K562 (cell line): ENCODE measurements around the gene PIANP. TPM values are rescaled to one million over a fixed set of nuclear protein-coding genes. Genes with fewer than 3 reads are reported as not detected.

Experiments
- ATAC-seq: fragments of 200-7000 bp; cut with Tn5 transposase; 3 replicates; pipeline ENCODE4 v1.9.1; 2020; ENCODE audit warnings: moderate library complexity
- BruUV-seq: library from RNA; stranded (reverse); fragments of 400-500 nt; replicated peaks from 2 replicates; lab custom pipeline; 2021; lab: Mats Ljungman, UMichigan
- CTCF ChIA-PET: fragments of 300-600 bp; formaldehyde crosslinking; extraction: SDS; loops from one replicate; lab custom pipeline; 2021; ENCODE audit warnings: low intra/inter-chr PET ratio; lab: Yijun Ruan, JAX
- POLR2A ChIA-PET: fragments of 300-600, 350-650 bp; sonication (Branson Sonifier 250); formaldehyde crosslinking; extraction: SDS; loops from one replicate; lab custom pipeline; 2021; ENCODE audit warnings: antibody characterized with exemption, inconsistent platforms; lab: Yijun Ruan, JAX
- DNase-seq, 4 experiments: peaks; one replicate each; pipeline versions ENCODE4 v3.0.0 to v3.0.0-alpha.2; 2011 to 2018; ENCODE audit warnings: low spot score in 3 of 4, mixed read lengths in 3 of 4; ENCODE audit errors: extremely low read depth in 1 of 4
- FAIRE-seq: peaks from 2 replicates; lab custom pipeline; 2011; peaks lifted over from hg19 to GRCh38; lab: Jason Lieb, UNC
- H2AFZ ChIP-seq: 2 replicates; pipeline ENCODE4 v1.6.0; 2011; ENCODE audit warnings: low read depth, low read length, control low read depth, inconsistent platforms
- H3K27ac ChIP-seq: fragments of 200-600 bp; 3 replicates; pipeline ENCODE4 v1.8.0; 2011; ENCODE audit warnings: low read depth, mild to moderate bottlenecking, control low read depth, inconsistent platforms, low read length, moderate library complexity, mixed read lengths; ENCODE audit errors: extremely low read depth
- H3K27me3 ChIP-seq, 2 experiments: fragments of 300-600 bp in 1 of 2; 2 replicates in 1 of 2; 3 replicates in 1 of 2; pipeline versions ENCODE4 v1.6.0 to v1.8.0; 2011; ENCODE audit warnings: inconsistent platforms in 2 of 2, low read length in 2 of 2, mild to moderate bottlenecking in 1 of 2, mixed read lengths in 1 of 2, moderate library complexity in 1 of 2; ENCODE audit not compliant: control insufficient read depth in 2 of 2, insufficient read depth in 2 of 2
- H3K36me3 ChIP-seq: fragments of 300-600 bp; 3 replicates; pipeline ENCODE4 v1.8.0; 2011; ENCODE audit warnings: mild to moderate bottlenecking, low read length, inconsistent platforms; ENCODE audit not compliant: control insufficient read depth, insufficient read depth
- H3K4me1 ChIP-seq, 2 experiments: fragments of 200-600 bp in 1 of 2; replicated peaks in 1 of 2; 2 replicates in 1 of 2; 3 replicates in 1 of 2; pipeline versions ENCODE4 v1.5.1 to v1.8.0; 2011; ENCODE audit warnings: inconsistent platforms in 2 of 2, low read length in 2 of 2, mild to moderate bottlenecking in 1 of 2, mixed read lengths in 1 of 2, moderate library complexity in 1 of 2; ENCODE audit not compliant: control insufficient read depth in 2 of 2, insufficient read depth in 2 of 2
- H3K4me2 ChIP-seq: 2 replicates; pipeline ENCODE4 v1.6.1; 2011; ENCODE audit warnings: low read length, control low read depth, inconsistent platforms, mixed read lengths; ENCODE audit not compliant: insufficient read depth
- H3K4me3 ChIP-seq: fragments of 200-600 bp; sonication (generic), shearing (Covaris generic); 2 replicates; pipeline ENCODE4 v1.5.1; 2016; ENCODE audit warnings: control low read depth, inconsistent platforms
- H3K79me2 ChIP-seq: fragments of 200-600 bp; 3 replicates; pipeline ENCODE4 v1.8.0; 2011; ENCODE audit warnings: low read length, inconsistent platforms; ENCODE audit not compliant: control insufficient read depth, insufficient read depth
- H3K9ac ChIP-seq, 2 experiments: 2 replicates each; pipeline versions ENCODE4 v1.6.0 to v1.6.1; 2011; ENCODE audit warnings: low read depth in 2 of 2, low read length in 2 of 2, control low read depth in 1 of 2, inconsistent platforms in 1 of 2, mild to moderate bottlenecking in 1 of 2, mixed read lengths in 1 of 2; ENCODE audit not compliant: insufficient read depth in 1 of 2
- H3K9me1 ChIP-seq: one replicate; pipeline ENCODE4 v1.6.0; 2011; ENCODE audit warnings: inconsistent platforms, mild to moderate bottlenecking, low read length, moderate library complexity; ENCODE audit not compliant: control insufficient read depth, insufficient read depth
- H3K9me3 ChIP-seq: replicated peaks from 2 replicates; pipeline ENCODE4 v1.5.1; 2011; ENCODE audit warnings: low read depth, low read length, inconsistent platforms; ENCODE audit not compliant: control insufficient read depth, insufficient read depth
- H4K20me1 ChIP-seq: replicated peaks from 2 replicates; pipeline ENCODE4 v1.6.1; 2011; ENCODE audit warnings: low read length, inconsistent platforms, mixed read lengths; ENCODE audit not compliant: control insufficient read depth, insufficient read depth
- CBX1 ChIP-seq: sonication (generic); IDR thresholded peaks from 2 replicates; pipeline ENCODE4 v1.6.1; 2016; ENCODE audit warnings: antibody characterized with exemption, low read depth, mild to moderate bottlenecking
- IRF2 ChIP-seq: sonication (generic); formaldehyde crosslinking; IDR thresholded peaks from 2 replicates; pipeline ENCODE4 v1.8.1; 2022; ENCODE audit warnings: mild to moderate bottlenecking, missing genetic modification reagents
- ZNF76 ChIP-seq: fragments of 250-450 bp; sonication (Bioruptor Pico); IDR thresholded peaks from 2 replicates; pipeline ENCODE4 v1.4.0; 2020; ENCODE audit warnings: mild to moderate bottlenecking, moderate library complexity, borderline replicate concordance
- WGBS: fragments of 100-300 bp; shearing (Covaris generic); methylation state at CpG from one replicate; pipeline ENCODE4 v1.1.6; 2016; ENCODE audit warnings: low coverage, mixed read lengths; ENCODE audit not compliant: insufficient coverage; ENCODE audit errors: missing lambda C conversion rate; 5-methylcytosine and 5-hydroxymethylcytosine counted together
- in situ Hi-C: fragments of 300-500 bp; cut with MboI; formaldehyde crosslinking; loops from 4 replicates; pipeline ENCODE4 v1.15.0; 2018; ENCODE audit warnings: inconsistent platforms, mixed read lengths
- intact Hi-C: fragments of 100-400 bp; cut with micrococcal nuclease; formaldehyde crosslinking; loops from 2 replicates; pipeline ENCODE4 v1.14.2; 2022
- polyA plus RNA-seq, 8 experiments: library from polyadenylated mRNA; depleted of rRNA in 4 of 8; stranded (reverse) in 5 of 8; unstranded in 3 of 8; fragments of >200 nt; fragmentation: Nextera tagmentation in 2 of 8; fragmentation: Illumina TruSeq in 1 of 8; extraction: Ambion mirVana in 2 of 8; extraction: Trizol in 1 of 8; gene quantifications; 2 replicates each; pipeline versions ENCODE4 v1.2.1 to v1.2.3, GENCODE V29; 2011 to 2014; ENCODE audit warnings: inconsistent platforms in 1 of 8, missing spikeins in 1 of 8
- total RNA-seq, 7 experiments: library from RNA; depleted of rRNA in 6 of 7; stranded (reverse); fragments of >200 nt in 6 of 7; fragmentation: Illumina TruSeq in 2 of 7; extraction: Trizol in 2 of 7; gene quantifications; 2 replicates each; pipeline versions ENCODE4 v1.2.1 to v1.2.3, GENCODE V29; 2011 to 2021; ENCODE audit warnings: low replicate concordance in 1 of 7
- TF ChIP-seq, protein P1 (sequence below): fragments of 450-650 bp; formaldehyde crosslinking; IDR thresholded peaks from 2 replicates; pipeline ENCODE4 v1.4.0; 2022; ENCODE audit warnings: missing genetic modification characterization

The PIANP gene
- total and polyA plus RNA-seq, 9 of the 15 experiments (the other 6 are each of a cell fraction or from before 2014, with no cell fraction given) = 0.07 TPM; not detected in 8

DNA sequence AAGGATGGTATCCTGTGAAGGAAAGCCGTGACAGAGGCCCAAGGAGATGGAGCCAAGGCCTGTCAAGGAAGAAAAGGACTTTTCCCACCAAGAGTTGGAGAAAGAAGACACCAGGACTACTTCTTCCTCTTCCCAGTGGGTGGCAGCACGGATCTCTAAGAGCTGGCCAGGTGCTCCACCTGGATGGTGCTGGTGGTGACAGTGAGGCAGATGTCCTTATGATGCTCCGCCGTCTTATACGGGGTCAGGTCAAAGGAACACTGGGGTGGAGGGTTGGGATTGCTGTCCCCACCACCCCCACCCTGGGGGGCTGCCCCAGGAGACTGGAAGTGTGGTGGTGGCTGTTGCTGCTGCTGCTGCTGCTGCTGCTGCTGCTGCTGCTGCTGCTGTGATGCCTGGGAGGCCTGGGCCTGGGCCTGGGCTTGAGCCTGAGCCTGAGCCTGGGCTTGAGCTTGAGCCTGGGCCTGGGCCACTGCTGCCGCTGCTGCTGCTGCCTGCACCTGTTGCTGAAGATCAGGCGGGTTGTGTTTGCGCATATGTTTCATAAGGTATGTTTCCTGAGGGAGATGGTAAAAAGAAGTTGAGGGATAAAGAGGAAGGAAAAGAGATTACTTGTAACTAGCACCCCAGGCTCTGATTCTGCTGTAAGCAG lies 32.9 kb downstream of the PIANP start (continued):
- TF ChIP-seq, protein P1, sequence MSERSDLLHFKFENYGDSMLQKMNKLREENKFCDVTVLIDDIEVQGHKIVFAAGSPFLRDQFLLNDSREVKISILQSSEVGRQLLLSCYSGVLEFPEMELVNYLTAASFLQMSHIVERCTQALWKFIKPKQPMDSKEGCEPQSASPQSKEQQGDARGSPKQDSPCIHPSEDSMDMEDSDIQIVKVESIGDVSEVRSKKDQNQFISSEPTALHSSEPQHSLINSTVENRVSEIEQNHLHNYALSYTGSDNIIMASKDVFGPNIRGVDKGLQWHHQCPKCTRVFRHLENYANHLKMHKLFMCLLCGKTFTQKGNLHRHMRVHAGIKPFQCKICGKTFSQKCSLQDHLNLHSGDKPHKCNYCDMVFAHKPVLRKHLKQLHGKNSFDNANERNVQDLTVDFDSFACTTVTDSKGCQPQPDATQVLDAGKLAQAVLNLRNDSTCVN = no peak
- no peak for TF ChIP-seq ZNF76 (CRISPR knock-in tag)

DNA sequence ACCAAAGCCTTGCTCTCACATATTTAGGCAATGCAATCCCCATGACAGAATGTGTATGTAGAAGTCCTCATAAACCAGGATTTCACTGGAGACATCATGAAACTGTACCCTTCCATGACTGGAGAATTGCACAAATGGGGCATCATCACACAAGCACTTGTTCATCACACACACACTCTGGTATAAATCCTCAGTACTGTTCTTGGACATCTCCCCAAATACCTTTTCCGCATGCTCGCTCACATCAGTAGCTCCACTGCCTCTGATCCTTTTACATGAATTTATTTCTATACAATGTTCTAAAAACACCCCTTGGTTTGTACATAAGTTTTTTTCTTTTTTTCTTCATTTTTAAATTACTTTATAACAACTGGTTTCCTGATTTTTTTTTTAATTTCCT lies 34.4 kb downstream of the PIANP start:
- peaks cover 49% of the 10 kb centered on the region; the same call in 2 of the 3 replicates for H3K36me3 ChIP-seq
- H2AFZ ChIP-seq = no peak overlapping the region
- no peaks in the 10 kb centered on the region for H3K9me3 ChIP-seq
- peaks cover 0 to 12% of the 10 kb centered on the region in 2 experiments; a peak in 2 of 5 replicates for H3K4me1 ChIP-seq
- in situ Hi-C loops (no loop called here), intact Hi-C loops (no loop called here)
- H3K9ac ChIP-seq = no peak overlapping the region
- POLR2A ChIA-PET = interaction anchor here (0.7 to 1.5 kb wide), 2 partner anchors 49 to 69 kb away, joined by 3 read pairs; no protein-coding TSS in a partner anchor
- H3K4me2 ChIP-seq = no peak overlapping the region
- no peak for TF ChIP-seq IRF2 (CRISPR knock-in tag)
- no peak for TF ChIP-seq CBX1
- no TSS peak for BruUV-seq
- CTCF ChIA-PET = no interaction called here
- no peaks in the 10 kb centered on the region for H4K20me1 ChIP-seq
- peaks cover 11% of the 10 kb centered on the region for H3K79me2 ChIP-seq
- no peaks in the 10 kb centered on the region for H3K27me3 ChIP-seq
- ATAC-seq (no peak), FAIRE-seq (no peak), DNase-seq (no peak)
- no peaks in the 10 kb centered on the region for H3K9me1 ChIP-seq
- H3K4me3 ChIP-seq = no peak overlapping the region
- WGBS = 100% methylated on average over 2 of the region's 2 CpGs
- no peak overlapping the region for H3K27ac ChIP-seq
